Heart left ventricle (tissue), 13 donors: Measurements from ENCODE around the gene CMIP.

Experiments
- CTCF ChIP-seq, 12 donors: fragments of 200-600 bp; sonication (generic) in 4 of 12; IDR thresholded peaks; one replicate each; pipeline versions ENCODE4 v1.5.0 to v1.8.0; 2018 to 2022; ENCODE audit warnings: antibody characterized with exemption in 12 of 12, mild to moderate bottlenecking in 5 of 12
- POLR2A ChIP-seq, 2 donors: fragments of 450-650 bp; IDR thresholded peaks; one replicate each; pipeline ENCODE4 v1.6.1; 2017; ENCODE audit warnings: antibody characterized with exemption in 2 of 2, mild to moderate bottlenecking in 2 of 2, moderate library complexity in 2 of 2
- donor health status: ischemic (EF 13 %, LVEDD 7.1; RV severe dilation, severe dysfunction).
- donor health status: DM: no; HTN: yes; CAD: no.
- donor health status: DM: no; HTN: no; CAD: no.
- donor health status: ischemic (EF 25% LVEDD 6.9; RV normal size, moderate dysfunction).
- donor health status: ischemic (EF 25% LVEDD 5.7; RV mildly dilated, moderate dysfunction).
- donor health status: ischemic (EF 35%, LVEDD 5.7; RV mildly dilated, moderate dysfunction).
- donor health status: nonischemic (EF 11% LVEDD 7.7; RV severe dilation, severe dysfunction).
- donor health status: DM: yes; HTN: yes; CAD: no.
- donor health status: PGD.
- donor health status: ischemic (EF 29% LVEDD 5.4; RV normal size, mild dysfunction).
- donor health status: nonischemic (EF 23%, LVEDD 6.1; RV moderate dilation, normal function).

GRCh38 chr16:81665588-81665987 lies 221.0 kb downstream of the CMIP start:
- TF ChIP-seq CTCF (IDR thresholded peaks at IDR 0.05) (no peak), POLR2A (IDR thresholded peaks at IDR 0.05) (no peak)
